ENCODE data around the gene EXOSC1.
"Not testable (repeated sequence)": the region's sequence is repeated elsewhere in the genome, so short reads cannot be mapped to it uniquely, and the experiment has no call there.

Gene EXOSC1

GRCh38 chr10:97408496-97408992 is 37.3 kb downstream of the EXOSC1 start:
- DNase-seq (ENCODE audit: low spot score), result no peak

GRCh38 chr10:97407952-97408248 is 37.9 kb downstream of the EXOSC1 start:
- no peak for DNase-seq (ENCODE audit: low spot score)

GRCh38 chr10:97407211-97407951 is 38.4 kb downstream of the EXOSC1 start:
- peak; percentile 90 for DNase-seq (ENCODE audit: low spot score)

GRCh38 chr10:97406483-97406882 is 39.3 kb downstream of the EXOSC1 start:
- not testable (repeated sequence) for DNase-seq (ENCODE audit: low spot score)

- no peak for DNase-seq (ENCODE audit: low spot score)
Measured at GRCh38 chr10:97406064-97406463, 39.7 kb downstream of the EXOSC1 start.

GRCh38 chr10:97404044-97404443 is 41.8 kb downstream of the EXOSC1 start:
- no peak for DNase-seq (ENCODE audit: low spot score)

- DNase-seq (ENCODE audit: low spot score), result no peak
Measured at GRCh38 chr10:97401455-97401919, 44.3 kb downstream of the EXOSC1 start.

- peak; percentile 99 for DNase-seq (ENCODE audit: low spot score)
Measured at GRCh38 chr10:97400665-97401454, 44.9 kb downstream of the EXOSC1 start, which contains the start of gene RRP12. RRP12 (minus strand) TSS chr10:97401340; CDS start chr10:97401231, 109 bp downstream.

GRCh38 chr10:97399843-97400545 is 45.8 kb downstream of the EXOSC1 start:
- DNase-seq (ENCODE audit: low spot score), result peak; percentile 89

GRCh38 chr10:97396056-97396455 is 49.8 kb downstream of the EXOSC1 start:
- no peak for DNase-seq (ENCODE audit: low spot score)

- no peak for DNase-seq (ENCODE audit: low spot score)
Measured at GRCh38 chr10:97393034-97393573, 52.7 kb downstream of the EXOSC1 start.

GRCh38 chr10:97390091-97390490 is 55.7 kb downstream of the EXOSC1 start:
- DNase-seq (ENCODE audit: low spot score), result no peak

- no peak for DNase-seq (ENCODE audit: low spot score)
Measured at GRCh38 chr10:97388152-97388551, 57.7 kb downstream of the EXOSC1 start.

Data from RKO (cell line).